ENCODE measurements around the gene FXYD6. TPM values are rescaled to one million over a fixed set of nuclear protein-coding genes. Genes with fewer than 3 reads are reported as not detected.

Gene FXYD6
- total and polyA plus RNA-seq, 9 of the 15 experiments (the other 6 are each of a cell fraction or from before 2014, with no cell fraction given): 0.07 to 0.35 TPM; not detected in 7

GRCh38 chr11:117883063-117883462, 6.6 kb upstream of the FXYD6 start:
- Histone ChIP-seq H3K9ac (ENCODE audit: insufficient read depth in 1 of 2, low read depth in 2 of 2, low read length in 2 of 2) (no peak overlapping the region), H3K9me1 (ENCODE audit: control insufficient read depth, insufficient read depth, low read length) (no peaks in the 10 kb centered on the region), H3K4me1 (replicated peaks in 1 of 2; ENCODE audit: control insufficient read depth in 2 of 2, insufficient read depth in 2 of 2, low read length in 2 of 2) (peaks cover 0 to 7% of the 10 kb centered on the region in 2 experiments; a peak in 3 of 5 replicates), H3K27me3 (ENCODE audit: control insufficient read depth in 2 of 2, insufficient read depth in 2 of 2, low read length in 2 of 2) (peaks cover 53 to 85% of the 10 kb centered on the region in 2 experiments), H3K36me3 (ENCODE audit: control insufficient read depth, insufficient read depth, low read length) (no peaks in the 10 kb centered on the region), H3K9me3 (replicated peaks; ENCODE audit: control insufficient read depth, insufficient read depth, low read depth, low read length) (no peaks in the 10 kb centered on the region), H4K20me1 (replicated peaks; ENCODE audit: control insufficient read depth, insufficient read depth, low read length) (no peaks in the 10 kb centered on the region; the same call in 1 of the 2 replicates), H2AFZ (ENCODE audit: low read depth, low read length) (no peak overlapping the region), H3K79me2 (ENCODE audit: control insufficient read depth, insufficient read depth, low read length) (no peaks in the 10 kb centered on the region), H3K4me3 (no peak overlapping the region), H3K27ac (ENCODE audit: extremely low read depth, low read depth, low read length) (no peak overlapping the region), H3K4me2 (ENCODE audit: insufficient read depth, low read length) (no peak overlapping the region)
- intact Hi-C loops (cut with micrococcal nuclease) (no loop called here), in situ Hi-C loops (cut with MboI) (no loop called here)
- no TSS peak for BruUV-seq (replicated peaks)
- ChIA-PET POLR2A (interaction anchor here (1.4 kb wide), 1 partner anchor 9 kb away, joined by 4 read pairs; no protein-coding TSS in a partner anchor), CTCF (ENCODE audit: low intra/inter-chr PET ratio) (no interaction called here)
- DNase-seq (ENCODE audit: extremely low read depth in 1 of 4, low spot score in 3 of 4): no peak
- TF ChIP-seq NFXL1 (CRISPR knock-in tag; IDR thresholded peaks at IDR 0.05): no peak
- TF ChIP-seq ZFX (CRISPR knock-in tag; IDR thresholded peaks at IDR 0.05): no peak
- no peak for TF ChIP-seq DPF2 (IDR thresholded peaks at IDR 0.05)
- TF ChIP-seq KDM4B (IDR thresholded peaks at IDR 0.05; ENCODE audit: borderline replicate concordance in 2 of 2, low read depth in 1 of 2): no peak
- TF ChIP-seq CREB3L1 (IDR thresholded peaks at IDR 0.05; ENCODE audit: borderline replicate concordance, low read depth): no peak
- no peak for TF ChIP-seq ARID3B (CRISPR knock-in tag; IDR thresholded peaks at IDR 0.05; ENCODE audit: borderline replicate concordance)
- TF ChIP-seq RBM25 (IDR thresholded peaks at IDR 0.05; ENCODE audit: low read depth, low read length, severe bottlenecking): no peak
- no peak for TF ChIP-seq BCL6 (CRISPR knock-in tag; IDR thresholded peaks at IDR 0.05)
- no peak for TF ChIP-seq ARID3A (IDR thresholded peaks at IDR 0.05; ENCODE audit: borderline replicate concordance, low read depth, low read length)
- ATAC-seq: no peak
- WGBS (ENCODE audit: insufficient coverage, low coverage, missing lambda C conversion rate): 2% methylated on average over 3 of the region's 3 CpGs
- FAIRE-seq: no peak

Data from K562 (cell line).